ENCODE measurements around the gene HMX3.
A peak's percentile ranks its signal among the peaks of the same experiment; 100 is the strongest.

HMX3 gene

DNA sequence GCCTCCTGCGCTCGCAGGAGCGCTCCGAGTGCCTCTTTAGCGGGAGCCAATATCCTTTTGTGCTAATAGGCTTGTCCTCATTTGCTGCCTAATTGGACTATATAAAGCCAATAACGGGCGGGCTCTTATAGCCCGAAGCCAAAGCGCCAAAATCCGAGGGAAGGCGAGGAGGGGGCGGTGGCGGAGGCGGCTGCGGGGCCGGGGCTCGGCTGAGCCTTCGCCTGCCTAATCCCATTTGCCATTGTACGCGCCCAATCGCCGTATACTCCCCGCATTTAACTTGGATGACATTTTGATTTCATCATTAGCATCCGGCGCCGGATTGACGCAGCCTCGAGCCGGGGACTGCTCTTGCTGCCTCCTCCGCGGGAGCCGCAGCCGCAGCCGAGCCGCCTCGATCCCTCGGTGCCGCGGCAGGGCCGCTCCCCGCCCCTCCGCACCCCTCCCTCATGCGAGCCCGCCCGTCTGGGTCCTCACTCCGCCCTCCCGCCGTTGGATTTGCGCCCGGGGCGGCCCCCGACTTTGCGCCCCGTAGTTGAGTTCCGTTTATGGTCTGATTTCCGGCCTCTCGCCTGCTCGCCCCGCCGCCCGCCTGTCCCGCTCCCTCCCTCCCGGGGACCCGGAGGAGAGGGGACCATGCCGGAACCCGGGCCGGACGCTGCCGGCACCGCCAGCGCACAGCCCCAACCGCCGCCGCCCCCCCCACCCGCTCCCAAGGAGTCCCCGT, at the start of gene HMX3:
Gene HMX3, plus strand, starts transcription at position 556 of the 727 bp plus-strand sequence. Its CDS starts 81 bp downstream, at position 637.
- no peak for FAIRE-seq

DNA sequence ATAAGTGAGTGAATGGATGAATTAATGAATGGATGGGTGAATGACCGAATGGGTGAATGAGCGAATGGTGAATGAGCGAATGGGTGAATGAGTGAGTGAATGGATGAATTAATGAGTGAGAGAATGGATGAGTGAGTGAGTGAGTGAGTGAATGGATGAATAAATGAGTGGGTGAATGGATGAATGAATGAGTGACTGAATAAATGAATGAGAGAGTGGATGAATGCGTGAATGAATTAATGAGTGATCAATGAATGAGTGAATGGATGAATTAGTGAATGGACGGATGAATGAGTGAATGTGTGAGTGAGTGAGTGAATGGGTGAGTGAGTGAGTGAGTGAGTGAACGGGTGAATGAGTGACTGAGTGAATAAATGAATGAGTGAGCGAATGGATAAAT, 49.5 kb upstream of the HMX3 start:
- FAIRE-seq, result no peak

DNA sequence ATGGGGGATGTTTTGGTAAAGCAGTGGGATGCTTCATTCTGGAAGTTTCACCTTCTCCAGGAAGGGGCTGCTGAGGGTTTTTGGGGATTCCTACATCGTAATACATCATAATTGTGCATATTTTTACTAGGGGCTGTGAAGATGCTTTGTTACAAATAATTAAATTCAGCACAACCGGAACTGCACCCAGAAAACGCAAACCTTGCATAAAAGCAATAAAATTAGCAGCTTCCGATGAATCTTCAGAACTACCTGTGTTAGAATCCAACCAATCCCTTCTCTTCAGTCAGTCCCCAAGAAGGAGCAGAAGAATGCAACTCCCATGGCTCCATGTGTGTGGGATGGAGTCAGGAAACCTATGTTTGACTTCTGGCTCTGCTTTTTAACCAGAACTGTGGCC, 48.4 kb upstream of the HMX3 start:
- FAIRE-seq, result no peak

DNA sequence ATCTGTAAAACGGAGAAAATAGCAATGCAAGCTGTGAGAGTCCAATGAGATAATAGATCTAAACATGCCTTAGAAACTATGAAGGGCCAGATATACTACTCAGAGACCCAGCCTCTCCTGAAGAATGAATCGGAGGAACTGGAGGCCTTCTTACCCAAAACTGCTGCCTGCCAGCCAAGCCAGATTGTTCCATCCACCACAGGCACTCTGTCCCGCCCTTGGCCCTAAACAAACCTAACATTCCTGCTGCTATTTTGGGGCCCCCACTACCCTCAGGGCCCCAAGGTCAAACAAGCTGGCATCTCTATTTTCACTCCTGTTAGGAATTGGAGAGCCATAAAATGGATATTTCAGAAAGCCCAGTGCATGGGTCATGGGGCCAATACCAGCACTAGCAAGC, 48.0 kb upstream of the HMX3 start:
- no peak for FAIRE-seq

- FAIRE-seq, result no peak
These were observed 42.9 kb upstream of the HMX3 start for GRCh38 chr10:123092635-123093414.

GRCh38 chr10:123093489-123093888, 42.3 kb upstream of the HMX3 start:
- FAIRE-seq, result no peak

GRCh38 chr10:123096452-123096851, 39.3 kb upstream of the HMX3 start:
- no peak for FAIRE-seq

DNA sequence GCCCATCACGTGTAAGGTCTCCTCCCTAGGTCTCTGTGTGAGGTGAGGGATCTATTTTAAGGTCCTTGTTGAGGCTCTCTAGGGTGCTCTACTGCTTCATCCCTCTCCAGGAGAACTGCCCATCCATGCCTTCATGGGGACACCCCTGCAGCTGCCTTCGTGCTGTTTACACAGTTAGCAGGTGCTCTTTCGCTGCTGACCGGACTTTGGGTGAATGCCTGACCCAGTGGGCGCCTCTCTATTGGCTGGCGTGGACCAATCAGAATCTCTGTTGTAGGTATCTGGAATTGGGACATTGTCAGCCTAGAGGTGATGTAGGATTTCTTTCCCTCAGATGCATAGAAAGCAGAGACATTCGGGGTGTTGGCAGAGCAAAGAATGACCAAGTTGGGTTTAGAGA, 38.7 kb upstream of the HMX3 start:
- FAIRE-seq, result no peak

GRCh38 chr10:123100030-123100762, 35.6 kb upstream of the HMX3 start:
- no peak for FAIRE-seq

DNA sequence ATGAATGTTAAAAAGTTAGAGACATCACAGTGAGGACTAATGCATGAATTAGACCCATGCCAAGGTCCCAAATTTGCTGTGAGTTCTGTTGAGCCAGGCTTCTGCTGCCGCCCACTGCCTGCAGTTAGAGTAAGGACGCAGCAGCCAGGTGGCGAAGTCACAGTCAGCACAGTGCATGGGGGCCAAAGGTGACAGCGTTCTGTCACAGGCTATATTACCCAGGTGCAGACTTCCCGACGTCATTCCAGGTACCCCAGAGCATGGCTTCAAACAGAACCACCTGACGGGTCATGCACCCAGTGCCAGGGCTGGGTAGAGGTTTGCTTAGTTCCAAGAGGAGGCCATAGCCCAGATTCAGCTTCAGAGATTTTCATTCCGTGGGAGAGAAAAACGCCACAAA, 33.9 kb upstream of the HMX3 start:
- no peak for FAIRE-seq

GRCh38 chr10:123102673-123103072, 33.1 kb upstream of the HMX3 start:
- no peak for FAIRE-seq

- FAIRE-seq, result no peak
These were observed 31.8 kb upstream of the HMX3 start for GRCh38 chr10:123103944-123104343.

GRCh38 chr10:123109466-123109865, 26.3 kb upstream of the HMX3 start:
- FAIRE-seq, result no peak

GRCh38 chr10:123117644-123118417, 17.9 kb upstream of the HMX3 start:
- no peak for FAIRE-seq

DNA sequence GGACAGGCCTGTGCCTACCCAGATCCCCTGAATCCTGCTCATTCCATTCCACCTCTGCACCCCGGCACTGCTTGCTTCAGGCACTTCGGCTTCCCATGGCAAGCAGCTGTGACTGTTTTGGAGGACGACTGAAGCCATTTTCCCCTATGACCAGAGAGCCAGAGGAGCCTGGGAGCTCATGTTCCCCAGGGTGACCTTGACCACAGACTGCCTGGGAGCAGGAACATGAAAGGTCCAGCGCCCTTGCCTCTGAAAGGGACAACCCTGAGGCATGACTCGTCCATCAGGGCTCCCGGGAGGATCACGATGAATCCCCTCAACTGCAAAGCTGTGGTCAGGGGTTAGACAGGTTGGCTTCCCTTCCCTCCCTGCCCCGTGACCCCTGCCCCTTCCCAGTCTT, 16.7 kb upstream of the HMX3 start:
- no peak for FAIRE-seq

- no peak for FAIRE-seq
These were observed 9.5 kb upstream of the HMX3 start for GRCh38 chr10:123126246-123126645.

DNA sequence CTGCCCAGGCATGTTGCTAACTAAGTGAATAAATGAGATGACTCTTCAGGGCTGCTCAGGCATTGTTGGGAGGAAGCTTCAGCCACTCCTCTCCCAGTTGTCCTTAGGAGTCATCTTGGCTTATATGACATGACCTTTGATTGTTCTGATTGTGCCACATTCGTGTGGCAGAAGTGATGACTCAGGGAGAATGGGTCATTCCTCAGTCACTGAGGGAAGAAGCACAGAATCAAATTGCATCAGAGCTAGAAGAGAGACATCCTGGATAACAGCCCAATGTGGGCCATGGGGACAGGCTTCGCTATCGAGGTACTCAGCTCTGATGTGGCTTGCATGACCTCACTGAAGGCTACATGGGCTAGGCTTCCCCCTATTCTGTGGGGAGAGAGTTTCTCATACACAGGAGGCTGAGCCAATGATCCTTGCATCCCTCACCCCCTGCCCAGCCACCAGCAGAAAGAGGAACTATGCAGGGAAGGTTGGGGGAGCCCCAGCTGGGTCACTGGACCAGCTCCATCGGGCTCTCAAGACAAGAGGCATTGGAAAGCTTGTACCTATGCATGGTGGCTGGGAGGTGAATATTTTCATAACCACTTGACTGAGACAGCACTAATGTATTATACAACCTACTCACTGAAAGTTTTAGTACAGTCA, 6.0 kb upstream of the HMX3 start:
- no peak for FAIRE-seq

- peak; percentile 73 for FAIRE-seq
These were observed 2.9 kb upstream of the HMX3 start for GRCh38 chr10:123132576-123133477.

DNA sequence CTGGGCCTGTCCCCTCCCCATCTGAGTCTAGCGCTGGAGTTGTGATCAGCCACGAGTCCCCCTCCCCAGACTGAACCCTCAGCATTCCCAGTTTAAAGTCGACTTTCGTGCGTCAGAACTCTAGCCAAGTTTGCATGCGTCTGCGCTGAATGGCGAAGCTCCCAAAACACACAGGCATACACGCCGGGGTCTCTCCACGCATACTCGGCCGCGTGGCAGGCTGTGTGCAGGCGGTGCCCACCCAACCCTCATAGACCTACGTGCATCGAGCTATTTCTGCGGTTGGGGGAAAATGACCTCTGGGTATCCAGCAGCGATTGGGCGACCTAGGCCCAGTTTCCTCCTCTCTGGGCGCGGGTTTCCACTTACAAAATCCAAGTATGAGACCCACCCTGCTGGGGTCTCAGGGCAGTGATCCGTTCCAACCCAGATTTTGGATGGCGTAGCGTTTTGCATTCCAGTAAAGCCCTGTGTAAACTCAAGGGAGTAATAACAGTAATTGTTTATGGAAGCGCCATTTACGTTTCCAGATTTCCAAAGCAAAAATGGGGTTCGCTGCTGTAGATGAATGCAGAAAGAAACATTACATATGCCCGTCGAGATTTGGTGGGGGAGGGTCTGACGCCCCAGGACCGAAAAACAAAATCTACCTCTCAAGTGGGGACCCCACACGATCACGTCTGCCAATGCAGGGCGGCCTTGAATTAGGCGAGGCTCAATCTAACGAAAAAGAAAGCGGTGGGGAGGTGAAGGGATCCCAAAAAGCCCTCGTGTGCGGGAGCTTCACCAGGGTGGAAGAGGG, 2.0 kb upstream of the HMX3 start:
- no peak for FAIRE-seq

DNA sequence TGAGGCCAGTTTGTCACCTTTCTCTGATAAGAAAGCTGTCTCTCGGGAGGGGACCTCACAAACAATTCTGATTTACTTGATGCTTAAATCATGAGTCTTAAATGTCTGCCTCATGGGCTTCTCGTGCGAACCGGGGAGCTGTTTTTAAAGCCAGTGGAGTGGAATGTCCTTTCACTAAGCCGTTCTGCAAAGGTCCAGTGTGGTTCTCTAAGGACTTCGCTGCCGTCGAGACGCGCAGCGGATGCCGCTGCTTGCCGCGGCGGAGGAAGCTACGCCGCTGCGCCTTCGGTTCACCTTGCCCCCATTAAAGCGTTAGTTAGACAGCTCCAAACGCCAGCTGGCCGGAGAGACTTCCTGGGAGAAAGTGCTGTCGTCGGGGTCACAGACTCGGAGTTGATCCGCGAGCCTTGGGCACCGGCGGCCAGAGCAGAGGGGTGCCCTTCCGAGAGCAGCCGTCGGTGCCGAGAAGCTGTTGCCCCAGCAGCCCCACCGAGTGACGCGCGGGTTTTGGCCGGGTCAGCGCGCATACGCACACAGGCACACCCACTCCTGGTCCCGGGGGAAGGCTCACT, 1.3 kb upstream of the HMX3 start:
- no peak for FAIRE-seq
